Measurements from ENCODE around the gene SYNE4. TPM values are rescaled to one million over a fixed set of nuclear protein-coding genes. Genes with fewer than 3 reads are reported as not detected.
A peak's percentile ranks its signal among the peaks of the same experiment; 100 is the strongest.

SYNE4 gene
- total RNA-seq, 3 donors from 2014 or later (not counting 1 experiment from before 2014, with no cell fraction given), result 0.41 to 2.6 (median 1.5) TPM

DNA sequence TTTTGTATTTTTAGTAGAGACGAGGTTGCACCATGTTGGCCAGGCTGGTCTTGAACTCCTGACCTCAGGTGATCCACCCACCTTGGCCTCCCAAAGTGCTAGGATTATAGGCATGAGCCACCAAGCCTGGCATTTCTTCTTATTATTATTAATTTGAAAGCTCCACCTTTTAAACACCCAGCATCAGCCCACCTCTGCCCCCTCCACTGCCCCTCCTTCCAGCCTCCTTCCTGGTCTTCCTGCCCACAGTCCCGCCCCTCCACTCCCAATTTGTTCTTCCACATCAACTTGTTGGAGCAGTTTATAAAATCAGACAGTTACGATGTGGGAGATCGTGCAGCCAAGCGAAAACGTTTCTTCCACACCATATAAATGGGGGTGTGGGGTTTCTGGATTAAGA, 31.9 kb upstream of the SYNE4 start:
- intact Hi-C loops (cut with micrococcal nuclease), result no loop called here
- Histone ChIP-seq H3K27me3 (ENCODE audit: control insufficient read depth, insufficient read depth, low read length) (no peaks in the 10 kb centered on the region), H3K9me3 (ENCODE audit: control insufficient read depth, insufficient read depth, low read length) (no peaks in the 10 kb centered on the region), H3K27ac (ENCODE audit: low read length) (no peak overlapping the region), H3K4me3 (ENCODE audit: low read length) (no peak overlapping the region), H3K36me3 (ENCODE audit: control insufficient read depth, insufficient read depth, low read length) (no peaks in the 10 kb centered on the region), H3K4me1 (ENCODE audit: control insufficient read depth, insufficient read depth, low read length) (peaks cover 8% of the 10 kb centered on the region)
- peaks cover 8 to 17% of the 10 kb centered on the region in 2 donors for H3K4me1 Mint-ChIP-seq
- no peaks in the 10 kb centered on the region for H3K36me3 Mint-ChIP-seq
- H3K27ac Mint-ChIP-seq, result no peak overlapping the region
- DNase-seq (no peak), ATAC-seq (no peak)
- H3K4me3 Mint-ChIP-seq, result no peak overlapping the region
- WGBS (ENCODE audit: insufficient coverage), result 91% methylated on average over 2 of the region's 6 CpGs
- TF ChIP-seq, protein P1, sequence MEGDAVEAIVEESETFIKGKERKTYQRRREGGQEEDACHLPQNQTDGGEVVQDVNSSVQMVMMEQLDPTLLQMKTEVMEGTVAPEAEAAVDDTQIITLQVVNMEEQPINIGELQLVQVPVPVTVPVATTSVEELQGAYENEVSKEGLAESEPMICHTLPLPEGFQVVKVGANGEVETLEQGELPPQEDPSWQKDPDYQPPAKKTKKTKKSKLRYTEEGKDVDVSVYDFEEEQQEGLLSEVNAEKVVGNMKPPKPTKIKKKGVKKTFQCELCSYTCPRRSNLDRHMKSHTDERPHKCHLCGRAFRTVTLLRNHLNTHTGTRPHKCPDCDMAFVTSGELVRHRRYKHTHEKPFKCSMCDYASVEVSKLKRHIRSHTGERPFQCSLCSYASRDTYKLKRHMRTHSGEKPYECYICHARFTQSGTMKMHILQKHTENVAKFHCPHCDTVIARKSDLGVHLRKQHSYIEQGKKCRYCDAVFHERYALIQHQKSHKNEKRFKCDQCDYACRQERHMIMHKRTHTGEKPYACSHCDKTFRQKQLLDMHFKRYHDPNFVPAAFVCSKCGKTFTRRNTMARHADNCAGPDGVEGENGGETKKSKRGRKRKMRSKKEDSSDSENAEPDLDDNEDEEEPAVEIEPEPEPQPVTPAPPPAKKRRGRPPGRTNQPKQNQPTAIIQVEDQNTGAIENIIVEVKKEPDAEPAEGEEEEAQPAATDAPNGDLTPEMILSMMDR (IDR thresholded peaks at IDR 0.05), result no peak
- H3K27me3 Mint-ChIP-seq (ENCODE audit: low read depth in 2 of 2), result no peaks in the 10 kb centered on the region
- H3K9me3 Mint-ChIP-seq, result no peaks in the 10 kb centered on the region

DNA sequence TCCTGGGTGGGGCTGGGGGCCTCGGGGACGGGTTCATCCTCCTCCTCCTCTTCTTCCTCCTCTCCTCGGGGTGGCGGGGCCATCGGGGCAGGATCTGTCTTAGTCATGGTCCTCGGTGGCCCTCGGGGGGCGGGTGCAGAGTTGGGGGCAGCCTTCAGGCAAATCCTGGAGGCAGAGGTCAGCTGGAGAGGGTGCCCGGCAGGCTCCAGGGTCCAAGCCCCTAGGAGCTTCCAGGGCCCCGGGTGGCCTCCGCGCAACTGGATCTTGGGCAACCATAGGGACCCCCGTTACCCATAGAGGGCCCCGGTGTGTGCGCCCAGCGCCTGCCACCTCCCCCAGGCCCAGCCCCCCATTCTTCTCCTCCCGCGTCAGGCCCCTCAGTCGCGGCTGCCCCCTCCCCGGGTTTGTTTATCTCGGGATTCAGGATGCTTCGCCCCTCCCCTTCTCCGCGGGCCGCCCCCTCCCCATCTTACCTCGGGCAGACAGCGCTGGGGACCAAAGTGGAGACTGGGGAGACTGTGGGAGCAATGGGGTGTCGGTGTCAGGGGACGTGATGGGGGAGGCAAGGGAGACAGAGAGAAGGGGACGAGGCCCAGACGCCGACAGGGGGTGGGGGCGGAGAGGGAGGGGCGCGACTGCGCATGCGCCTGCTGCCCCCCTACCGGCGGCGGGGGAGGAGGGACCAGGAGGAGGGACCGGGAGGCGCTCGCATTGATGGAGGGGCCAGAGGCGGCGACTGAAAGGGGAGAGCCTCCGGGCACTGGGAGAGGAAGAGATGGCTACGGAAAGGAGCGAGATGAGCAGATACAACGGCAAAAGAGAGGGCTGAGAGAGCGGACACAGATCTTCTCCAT, 23.9 kb upstream of the SYNE4 start, which contains the start of gene CLIP3:
TSS of gene CLIP3 (minus strand) at position 623 of the 854 bp plus-strand sequence. CDS start at position 107, 516 bp downstream.
- TF ChIP-seq, protein P1 (IDR thresholded peaks at IDR 0.05), result peak; percentile 35
- Histone ChIP-seq H3K4me1 (ENCODE audit: control insufficient read depth, insufficient read depth, low read length) (peaks cover 19% of the 10 kb centered on the region), H3K36me3 (ENCODE audit: control insufficient read depth, insufficient read depth, low read length) (no peaks in the 10 kb centered on the region), H3K27me3 (ENCODE audit: control insufficient read depth, insufficient read depth, low read length) (no peaks in the 10 kb centered on the region), H3K9me3 (ENCODE audit: control insufficient read depth, insufficient read depth, low read length) (no peaks in the 10 kb centered on the region), H3K27ac (ENCODE audit: low read length) (no peak within 1 kb of the TSS), H3K4me3 (ENCODE audit: low read length) (no peak within 1 kb of the TSS)
- DNase-seq (peak; percentile 35 to 56), ATAC-seq (peak in 2 of 3 donors; percentile 69 to 79)
- Mint-ChIP-seq H3K36me3 (no peaks in the 10 kb centered on the region), H3K27me3 (ENCODE audit: low read depth in 2 of 2) (no peaks in the 10 kb centered on the region), H3K27ac (peak within 1 kb of the TSS in 1 of 2 donors; percentile 63), H3K9me3 (no peaks in the 10 kb centered on the region), H3K4me1 (peaks cover 8 to 40% of the 10 kb centered on the region in 2 donors), H3K4me3 (peak within 1 kb of the TSS; percentile 70)
- intact Hi-C loops (cut with micrococcal nuclease), result no loop called here
- 11% methylated on average over 47 of the region's 51 CpGs for WGBS (ENCODE audit: insufficient coverage)

DNA sequence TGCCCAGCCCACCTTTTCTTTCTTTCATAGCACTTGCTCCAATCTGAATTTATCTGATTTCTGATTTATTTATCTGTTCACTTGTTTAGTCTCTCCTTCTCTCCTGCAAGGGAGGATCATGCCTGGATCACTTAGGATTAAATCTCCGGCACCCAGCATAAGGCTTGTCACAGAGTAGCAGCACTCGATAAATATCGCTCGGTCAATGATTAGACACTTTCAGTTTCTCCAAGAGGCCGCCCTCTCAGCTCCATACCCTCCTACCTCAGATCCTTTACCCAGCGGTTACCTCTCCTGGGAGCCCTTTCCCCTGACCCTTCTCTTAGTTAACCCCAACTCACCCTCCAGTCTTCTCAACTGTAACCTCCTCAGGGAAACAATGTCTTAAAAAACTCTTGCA, 22.7 kb upstream of the SYNE4 start:
- DNase-seq (no peak), ATAC-seq (no peak)
- Mint-ChIP-seq H3K4me1 (peaks cover 0 to 29% of the 10 kb centered on the region in 2 donors), H3K36me3 (no peaks in the 10 kb centered on the region), H3K27ac (no peak overlapping the region), H3K4me3 (no peak overlapping the region), H3K9me3 (no peaks in the 10 kb centered on the region), H3K27me3 (ENCODE audit: low read depth in 2 of 2) (no peaks in the 10 kb centered on the region)
- Histone ChIP-seq H3K4me1 (ENCODE audit: control insufficient read depth, insufficient read depth, low read length) (peaks cover 12% of the 10 kb centered on the region), H3K9me3 (ENCODE audit: control insufficient read depth, insufficient read depth, low read length) (no peaks in the 10 kb centered on the region), H3K27ac (ENCODE audit: low read length) (no peak overlapping the region), H3K4me3 (ENCODE audit: low read length) (no peak overlapping the region), H3K36me3 (ENCODE audit: control insufficient read depth, insufficient read depth, low read length) (no peaks in the 10 kb centered on the region), H3K27me3 (ENCODE audit: control insufficient read depth, insufficient read depth, low read length) (no peaks in the 10 kb centered on the region)
- TF ChIP-seq, protein P1 (IDR thresholded peaks at IDR 0.05), result no peak
- intact Hi-C loops (cut with micrococcal nuclease), result no loop called here
- 97% methylated on average over 6 of the region's 6 CpGs for WGBS (ENCODE audit: insufficient coverage)

All from natural killer cell (primary cell).